ENCODE data around the gene MRPL55.

DNA sequence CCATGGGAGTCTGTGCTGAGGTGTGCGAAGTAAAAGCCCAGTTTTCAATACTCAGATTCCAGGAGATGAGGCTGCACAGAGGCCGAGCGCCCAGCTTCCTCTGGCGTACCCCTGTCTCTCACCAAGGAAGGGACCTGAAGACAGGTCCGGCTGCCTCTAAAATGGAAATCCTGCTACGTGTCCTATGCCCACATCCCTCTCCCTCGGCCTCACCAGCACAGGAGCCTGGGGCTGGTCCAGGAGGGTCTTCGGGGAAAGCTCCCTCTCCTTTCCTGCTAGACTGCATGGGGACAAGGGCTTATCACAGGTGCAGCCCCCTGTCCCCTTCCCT is 392 bp downstream of the MRPL55 start:
- TF ChIP-seq, protein P1, sequence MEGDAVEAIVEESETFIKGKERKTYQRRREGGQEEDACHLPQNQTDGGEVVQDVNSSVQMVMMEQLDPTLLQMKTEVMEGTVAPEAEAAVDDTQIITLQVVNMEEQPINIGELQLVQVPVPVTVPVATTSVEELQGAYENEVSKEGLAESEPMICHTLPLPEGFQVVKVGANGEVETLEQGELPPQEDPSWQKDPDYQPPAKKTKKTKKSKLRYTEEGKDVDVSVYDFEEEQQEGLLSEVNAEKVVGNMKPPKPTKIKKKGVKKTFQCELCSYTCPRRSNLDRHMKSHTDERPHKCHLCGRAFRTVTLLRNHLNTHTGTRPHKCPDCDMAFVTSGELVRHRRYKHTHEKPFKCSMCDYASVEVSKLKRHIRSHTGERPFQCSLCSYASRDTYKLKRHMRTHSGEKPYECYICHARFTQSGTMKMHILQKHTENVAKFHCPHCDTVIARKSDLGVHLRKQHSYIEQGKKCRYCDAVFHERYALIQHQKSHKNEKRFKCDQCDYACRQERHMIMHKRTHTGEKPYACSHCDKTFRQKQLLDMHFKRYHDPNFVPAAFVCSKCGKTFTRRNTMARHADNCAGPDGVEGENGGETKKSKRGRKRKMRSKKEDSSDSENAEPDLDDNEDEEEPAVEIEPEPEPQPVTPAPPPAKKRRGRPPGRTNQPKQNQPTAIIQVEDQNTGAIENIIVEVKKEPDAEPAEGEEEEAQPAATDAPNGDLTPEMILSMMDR (conservative IDR thresholded peaks at IDR 0.05; ENCODE audit: low read depth, low read length), result no peak
- TF ChIP-seq EZH2 (IDR thresholded peaks at IDR 0.05; ENCODE audit: borderline replicate concordance, low read depth, low read length, poor library complexity, severe bottlenecking), result no peak

All from A673 (cell line).